ENCODE data around the gene KMT2B.

KMT2B gene

DNA sequence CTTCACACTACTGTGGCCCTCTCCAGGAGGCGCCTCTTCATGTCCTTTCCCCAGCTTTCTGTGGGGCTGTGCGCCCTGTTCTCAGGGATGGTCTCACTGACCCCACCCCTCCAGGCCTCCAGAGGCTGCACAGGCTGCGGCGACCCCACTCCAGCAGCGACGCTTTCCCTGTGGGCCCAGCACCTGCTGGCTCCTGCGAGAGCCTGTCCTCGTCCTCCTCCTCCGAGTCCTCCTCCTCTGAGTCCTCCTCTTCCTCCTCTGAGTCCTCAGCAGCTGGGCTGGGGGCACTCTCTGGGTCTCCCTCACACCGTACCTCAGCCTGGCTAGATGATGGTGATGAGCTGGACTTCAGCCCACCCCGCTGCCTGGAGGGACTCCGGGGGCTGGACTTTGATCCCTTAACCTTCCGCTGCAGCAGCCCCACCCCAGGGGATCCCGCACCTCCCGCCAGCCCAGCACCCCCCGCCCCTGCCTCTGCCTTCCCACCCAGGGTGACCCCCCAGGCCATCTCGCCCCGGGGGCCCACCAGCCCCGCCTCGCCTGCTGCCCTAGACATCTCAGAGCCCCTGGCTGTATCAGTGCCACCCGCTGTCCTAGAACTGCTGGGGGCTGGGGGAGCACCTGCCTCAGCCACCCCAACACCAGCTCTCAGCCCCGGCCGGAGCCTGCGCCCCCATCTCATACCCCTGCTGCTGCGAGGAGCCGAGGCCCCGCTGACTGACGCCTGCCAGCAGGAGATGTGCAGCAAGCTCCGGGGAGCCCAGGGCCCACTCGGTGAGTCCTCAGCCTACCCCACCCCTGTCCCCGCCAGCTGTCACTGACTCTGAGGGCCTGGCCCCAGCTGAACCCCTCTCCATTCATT is 68.7 kb downstream of the KMT2B start:
- Histone ChIP-seq H3K36me3 (ENCODE audit: control insufficient read depth, insufficient read depth, low read length) (no peaks in the 10 kb centered on the region), H2AFZ (no peak overlapping the region), H3K9ac (no peak overlapping the region), H3K27ac (no peak overlapping the region), H3K79me2 (no peaks in the 10 kb centered on the region), H3K27me3 (ENCODE audit: control insufficient read depth, insufficient read depth, low read length) (no peaks in the 10 kb centered on the region), H3K4me1 (no peaks in the 10 kb centered on the region), H3K4me3 (ENCODE audit: low read depth, low read length) (no peak overlapping the region), H3K9me3 (ENCODE audit: control insufficient read depth, low read length) (no peaks in the 10 kb centered on the region), H3K4me2 (ENCODE audit: low read length) (no peak overlapping the region)
- TF ChIP-seq, protein P1, sequence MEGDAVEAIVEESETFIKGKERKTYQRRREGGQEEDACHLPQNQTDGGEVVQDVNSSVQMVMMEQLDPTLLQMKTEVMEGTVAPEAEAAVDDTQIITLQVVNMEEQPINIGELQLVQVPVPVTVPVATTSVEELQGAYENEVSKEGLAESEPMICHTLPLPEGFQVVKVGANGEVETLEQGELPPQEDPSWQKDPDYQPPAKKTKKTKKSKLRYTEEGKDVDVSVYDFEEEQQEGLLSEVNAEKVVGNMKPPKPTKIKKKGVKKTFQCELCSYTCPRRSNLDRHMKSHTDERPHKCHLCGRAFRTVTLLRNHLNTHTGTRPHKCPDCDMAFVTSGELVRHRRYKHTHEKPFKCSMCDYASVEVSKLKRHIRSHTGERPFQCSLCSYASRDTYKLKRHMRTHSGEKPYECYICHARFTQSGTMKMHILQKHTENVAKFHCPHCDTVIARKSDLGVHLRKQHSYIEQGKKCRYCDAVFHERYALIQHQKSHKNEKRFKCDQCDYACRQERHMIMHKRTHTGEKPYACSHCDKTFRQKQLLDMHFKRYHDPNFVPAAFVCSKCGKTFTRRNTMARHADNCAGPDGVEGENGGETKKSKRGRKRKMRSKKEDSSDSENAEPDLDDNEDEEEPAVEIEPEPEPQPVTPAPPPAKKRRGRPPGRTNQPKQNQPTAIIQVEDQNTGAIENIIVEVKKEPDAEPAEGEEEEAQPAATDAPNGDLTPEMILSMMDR (IDR thresholded peaks at IDR 0.05): no peak

DNA sequence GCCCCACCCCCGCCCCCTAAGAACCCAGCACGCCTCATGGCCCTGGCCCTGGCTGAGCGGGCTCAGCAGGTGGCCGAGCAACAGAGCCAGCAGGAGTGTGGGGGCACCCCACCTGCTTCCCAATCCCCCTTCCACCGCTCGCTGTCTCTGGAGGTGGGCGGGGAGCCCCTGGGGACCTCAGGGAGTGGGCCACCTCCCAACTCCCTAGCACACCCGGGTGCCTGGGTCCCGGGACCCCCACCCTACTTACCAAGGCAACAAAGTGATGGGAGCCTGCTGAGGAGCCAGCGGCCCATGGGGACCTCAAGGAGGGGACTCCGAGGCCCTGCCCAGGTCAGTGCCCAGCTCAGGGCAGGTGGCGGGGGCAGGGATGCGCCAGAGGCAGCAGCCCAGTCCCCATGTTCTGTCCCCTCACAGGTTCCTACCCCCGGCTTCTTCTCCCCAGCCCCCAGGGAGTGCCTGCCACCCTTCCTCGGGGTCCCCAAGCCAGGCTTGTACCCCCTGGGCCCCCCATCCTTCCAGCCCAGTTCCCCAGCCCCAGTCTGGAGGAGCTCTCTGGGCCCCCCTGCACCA is 69.5 kb downstream of the KMT2B start:
- H3K4me3 ChIP-seq (ENCODE audit: low read depth, low read length): no peak overlapping the region
- H3K9ac ChIP-seq: no peak overlapping the region
- no peaks in the 10 kb centered on the region for H3K9me3 ChIP-seq (ENCODE audit: control insufficient read depth, low read length)
- no peaks in the 10 kb centered on the region for H3K27me3 ChIP-seq (ENCODE audit: control insufficient read depth, insufficient read depth, low read length)
- H3K4me1 ChIP-seq: no peaks in the 10 kb centered on the region
- no peak overlapping the region for H2AFZ ChIP-seq
- H3K27ac ChIP-seq: no peak overlapping the region
- TF ChIP-seq, protein P1 (IDR thresholded peaks at IDR 0.05): no peak
- no peaks in the 10 kb centered on the region for H3K36me3 ChIP-seq (ENCODE audit: control insufficient read depth, insufficient read depth, low read length)
- no peaks in the 10 kb centered on the region for H3K79me2 ChIP-seq
- H3K4me2 ChIP-seq (ENCODE audit: low read length): no peak overlapping the region

Data from parathyroid adenoma (tissue), 2 donors.